COR-L47 (cell line): Measurements from ENCODE around the gene ERG.

ENCODE experiments used
- DNase-seq: peaks from one replicate; lab custom pipeline; 2025; lab: John Stamatoyannopoulos, UW

ERG gene

DNA sequence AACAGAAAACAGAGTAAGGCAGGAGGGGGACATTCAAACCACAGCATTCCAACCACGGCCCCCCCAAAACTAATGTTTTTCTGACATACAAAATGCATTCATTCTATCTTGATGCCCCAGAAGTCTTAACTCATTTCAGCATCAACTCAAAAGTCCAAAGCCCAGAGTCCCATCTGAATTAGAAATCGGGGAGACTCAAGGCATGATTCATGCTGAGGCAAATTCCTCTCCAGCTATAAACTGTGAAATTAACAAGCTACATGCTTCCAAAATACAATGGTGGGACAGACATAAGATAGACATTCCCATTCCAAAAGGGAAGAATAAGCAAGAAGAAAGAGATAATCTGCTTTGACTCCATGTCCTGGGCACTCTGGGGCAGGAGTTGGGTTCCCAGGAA is 167.6 kb downstream of the ERG start:
- no peak for DNase-seq
